Activated CD4-positive, alpha-beta T cell treated with anti-CD3 and anti-CD28 coated beads, Interleukin-10, Interleukin-2, amounts not matched to agents 100 ng/mL and 50 ng/mL, durations not matched to agents 16 hours and 8 hours (primary cell): ENCODE measurements around the gene MPZL3.

ENCODE experiments used
- DNase-seq: peaks from one replicate; pipeline ENCODE4 v3.0.0-alpha.2; 2020

Gene MPZL3

DNA sequence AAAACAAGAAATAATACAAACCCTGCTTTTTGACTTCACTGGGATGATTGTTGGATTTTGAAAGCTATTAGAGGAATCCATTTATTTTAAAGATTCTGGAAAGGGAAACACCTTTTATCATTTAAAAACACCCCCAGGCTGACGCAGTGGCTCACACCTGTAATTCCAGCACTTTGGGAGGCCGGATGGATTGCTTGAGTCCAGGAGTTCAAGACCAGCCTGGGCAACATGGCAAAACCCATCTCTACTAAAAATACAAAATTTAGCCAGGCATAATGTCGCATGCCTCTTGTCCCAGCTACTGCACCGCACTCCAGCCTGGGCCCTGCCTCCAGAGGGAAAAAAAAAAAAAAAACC is 75.4 kb downstream of the MPZL3 start:
- DNase-seq: no peak
